Measurements from ENCODE around the gene IFT20.

- TF ChIP-seq CTCF (IDR thresholded peaks at IDR 0.05) (no peak), POLR2A (IDR thresholded peaks at IDR 0.05) (no peak)
Measured at GRCh38 chr17:28306954-28307401, 28.3 kb downstream of the IFT20 start.
